OCI-LY3 (cell line): ENCODE results near the gene ARHGAP24.

Experiments used
- H2AFZ ChIP-seq: fragments of 200-600, 300-600 bp; shearing (Covaris generic); 2 replicates; pipeline ENCODE4 v1.6.0; 2014; ENCODE audit warnings: antibody characterized with exemption, low read depth, low read length
- H3K27ac ChIP-seq: fragments of 200-600, 300-600 bp; sonication (generic); 2 replicates; pipeline ENCODE4 v1.5.1; 2014; ENCODE audit warnings: mild to moderate bottlenecking, low read length, moderate library complexity, mixed read lengths
- H3K27me3 ChIP-seq: fragments of 200-600, 300-600 bp; sonication (generic); 2 replicates; pipeline ENCODE4 v1.6.1; 2014; ENCODE audit warnings: low read depth, low read length, mixed read lengths
- H3K36me3 ChIP-seq: fragments of 200-600, 300-600 bp; sonication (generic); replicated peaks from 2 replicates; pipeline ENCODE3; 2014; ENCODE audit warnings: low read depth, low read length, mixed read lengths
- H3K4me1 ChIP-seq: fragments of 300-600, 200-600 bp; sonication (generic); 2 replicates; pipeline ENCODE4 v1.6.1; 2014; ENCODE audit warnings: low read length, mixed read lengths
- H3K4me2 ChIP-seq: fragments of 200-600, 300-600 bp; sonication (generic); 2 replicates; pipeline ENCODE4 v1.6.1; 2014; ENCODE audit warnings: low read length, mixed read lengths
- H3K4me3 ChIP-seq: fragments of 300-600, 200-600 bp; sonication (generic); 2 replicates; pipeline ENCODE4 v1.5.1; 2014; ENCODE audit warnings: antibody characterized with exemption, mild to moderate bottlenecking, low read length, moderate library complexity
- H3K79me2 ChIP-seq: fragments of 300-600, 200-600 bp; shearing (Covaris generic); 2 replicates; pipeline ENCODE4 v1.6.1; 2014; ENCODE audit warnings: mild to moderate bottlenecking, low read length, mixed read lengths
- H3K9ac ChIP-seq: fragments of 300-600, 200-600 bp; shearing (Covaris generic); 2 replicates; pipeline ENCODE4 v1.6.0; 2014; ENCODE audit warnings: mild to moderate bottlenecking, low read length, moderate library complexity
- H3K9me3 ChIP-seq: fragments of 200-600, 300-600 bp; shearing (Covaris generic); 2 replicates; pipeline ENCODE4 v1.6.1; 2014; ENCODE audit warnings: low read length, mixed read lengths; ENCODE audit not compliant: insufficient read depth
- H4K20me1 ChIP-seq: fragments of 200-600, 300-600 bp; sonication (generic); 2 replicates; pipeline ENCODE4 v1.6.1; 2016; ENCODE audit warnings: low read length, mixed read lengths; ENCODE audit not compliant: insufficient read depth
- EZH2phosphoT487 ChIP-seq: fragments of 200-600 bp; shearing (Covaris generic); IDR thresholded peaks from 2 replicates; pipeline ENCODE4 v1.6.1; 2018; ENCODE audit warnings: antibody characterized with exemption, mixed run types, low read depth
- TF ChIP-seq, protein P1 (sequence below): fragments of 200-600, 300-600 bp; sonication (generic); IDR thresholded peaks from 2 replicates; pipeline ENCODE4 v1.5.1; 2014; ENCODE audit warnings: antibody characterized with exemption, low read length, low read depth

Gene ARHGAP24

DNA sequence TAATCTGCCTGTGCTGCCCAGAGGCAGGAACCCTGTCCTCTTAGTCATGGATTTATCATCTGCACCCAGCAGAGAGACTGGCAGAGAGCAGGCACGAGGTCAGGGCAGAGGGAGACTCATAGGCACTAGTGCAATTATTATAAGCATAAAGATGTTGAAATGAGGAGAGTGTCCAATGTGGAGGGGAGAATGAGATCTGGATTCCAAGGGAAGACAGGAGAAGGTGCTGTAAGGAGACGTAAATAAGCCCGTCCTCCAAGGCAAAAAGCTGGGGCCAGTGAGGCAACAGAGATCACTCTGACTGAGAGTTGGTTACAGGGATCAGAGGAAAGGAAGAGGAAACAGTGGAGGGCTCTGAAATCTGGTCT, 478.7 kb downstream of the ARHGAP24 start:
- Histone ChIP-seq H3K4me3 (peak overlapping the region; percentile 11; the same call in 1 of the 2 replicates), H3K9ac (no peak overlapping the region), H3K4me2 (peak overlapping the region; percentile 54), H3K4me1 (peaks cover 17% of the 10 kb centered on the region), H3K9me3 (no peaks in the 10 kb centered on the region), H3K79me2 (peaks cover 5% of the 10 kb centered on the region; the same call in 1 of the 2 replicates), H2AFZ (no peak overlapping the region), H3K27me3 (no peaks in the 10 kb centered on the region), H3K27ac (0 out of 2 replicates have a peak overlapping the region, but pooled peaks have one; percentile 4), H3K36me3 (peaks cover 3% of the 10 kb centered on the region), H4K20me1 (peaks cover 29% of the 10 kb centered on the region)
- no peak for TF ChIP-seq EZH2phosphoT487
- TF ChIP-seq, protein P1, sequence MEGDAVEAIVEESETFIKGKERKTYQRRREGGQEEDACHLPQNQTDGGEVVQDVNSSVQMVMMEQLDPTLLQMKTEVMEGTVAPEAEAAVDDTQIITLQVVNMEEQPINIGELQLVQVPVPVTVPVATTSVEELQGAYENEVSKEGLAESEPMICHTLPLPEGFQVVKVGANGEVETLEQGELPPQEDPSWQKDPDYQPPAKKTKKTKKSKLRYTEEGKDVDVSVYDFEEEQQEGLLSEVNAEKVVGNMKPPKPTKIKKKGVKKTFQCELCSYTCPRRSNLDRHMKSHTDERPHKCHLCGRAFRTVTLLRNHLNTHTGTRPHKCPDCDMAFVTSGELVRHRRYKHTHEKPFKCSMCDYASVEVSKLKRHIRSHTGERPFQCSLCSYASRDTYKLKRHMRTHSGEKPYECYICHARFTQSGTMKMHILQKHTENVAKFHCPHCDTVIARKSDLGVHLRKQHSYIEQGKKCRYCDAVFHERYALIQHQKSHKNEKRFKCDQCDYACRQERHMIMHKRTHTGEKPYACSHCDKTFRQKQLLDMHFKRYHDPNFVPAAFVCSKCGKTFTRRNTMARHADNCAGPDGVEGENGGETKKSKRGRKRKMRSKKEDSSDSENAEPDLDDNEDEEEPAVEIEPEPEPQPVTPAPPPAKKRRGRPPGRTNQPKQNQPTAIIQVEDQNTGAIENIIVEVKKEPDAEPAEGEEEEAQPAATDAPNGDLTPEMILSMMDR: no peak

DNA sequence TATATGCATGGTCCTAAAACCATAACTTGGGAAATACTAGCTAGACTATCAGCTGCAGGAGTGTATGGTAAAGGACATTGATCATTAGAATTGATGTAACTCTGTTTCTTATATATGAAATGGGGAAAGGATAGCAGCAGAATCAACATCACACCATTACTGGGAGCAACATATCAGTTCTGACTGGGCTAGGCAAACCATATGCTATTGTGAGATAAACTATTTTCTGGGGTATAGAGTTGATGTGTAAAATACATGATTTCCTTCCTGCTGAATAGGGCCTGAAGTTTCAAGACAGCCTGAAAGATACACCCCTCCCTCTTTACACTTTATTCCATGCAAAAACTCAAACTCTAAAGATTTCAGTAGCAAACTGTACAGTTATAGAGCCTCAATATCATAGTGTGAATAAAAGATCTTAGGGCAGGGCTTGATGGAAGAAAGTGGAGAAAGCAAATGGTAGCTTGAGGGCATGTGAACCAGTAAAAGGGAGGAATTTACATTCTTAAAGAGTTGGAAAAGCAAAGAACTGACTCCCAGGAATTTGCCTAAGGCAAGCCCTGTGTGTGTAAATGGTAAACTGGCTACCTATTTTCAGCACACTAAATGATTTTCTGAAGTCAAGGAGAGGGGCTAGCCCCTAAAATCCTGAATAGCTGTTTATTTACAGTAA, 480.8 kb downstream of the ARHGAP24 start:
- Histone ChIP-seq H3K4me2 (no peak overlapping the region), H3K4me1 (peaks cover 17% of the 10 kb centered on the region), H3K9me3 (no peaks in the 10 kb centered on the region), H3K4me3 (no peak overlapping the region), H3K79me2 (peaks cover 5% of the 10 kb centered on the region; the same call in 1 of the 2 replicates), H3K27ac (no peak overlapping the region), H4K20me1 (peaks cover 27% of the 10 kb centered on the region), H3K9ac (no peak overlapping the region), H2AFZ (no peak overlapping the region), H3K36me3 (peaks cover 3% of the 10 kb centered on the region), H3K27me3 (no peaks in the 10 kb centered on the region)
- no peak for TF ChIP-seq EZH2phosphoT487
- TF ChIP-seq, protein P1: no peak

DNA sequence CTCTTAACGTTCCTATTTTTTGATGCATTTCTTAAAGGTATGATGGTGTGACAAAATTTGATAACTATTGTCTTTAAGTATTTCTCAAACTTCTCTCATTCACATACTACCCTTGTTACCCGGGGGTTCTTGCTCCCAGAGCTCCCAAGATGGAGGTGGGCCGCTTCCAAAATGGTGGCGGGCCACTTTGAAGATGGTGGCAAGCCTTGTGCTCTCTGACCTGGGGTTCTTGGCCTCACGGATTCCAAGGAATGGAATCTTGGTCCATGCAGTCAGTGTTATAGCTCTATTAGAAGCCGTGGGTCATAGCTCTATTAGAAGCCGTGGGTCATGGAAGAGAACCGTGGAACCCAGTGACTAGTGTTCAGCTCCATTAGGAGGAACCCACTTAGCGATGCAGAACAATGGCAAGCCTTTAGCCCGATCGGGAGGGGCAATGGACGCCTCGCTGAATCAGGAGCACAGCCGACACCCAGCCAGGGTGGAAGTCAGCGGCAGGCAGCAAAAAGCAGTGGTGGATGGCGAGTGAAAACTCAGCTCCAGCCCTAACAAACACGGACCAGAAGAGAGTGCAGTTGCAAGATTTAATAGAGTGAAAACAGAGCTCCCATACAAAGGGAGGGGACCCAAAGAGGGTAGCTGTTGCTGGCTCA, 481.5 kb downstream of the ARHGAP24 start:
- Histone ChIP-seq H3K9me3 (no peaks in the 10 kb centered on the region), H3K9ac (no peak overlapping the region), H3K36me3 (peaks cover 3% of the 10 kb centered on the region), H4K20me1 (peaks cover 27% of the 10 kb centered on the region), H3K79me2 (peaks cover 5% of the 10 kb centered on the region; the same call in 1 of the 2 replicates), H3K4me2 (no peak overlapping the region), H3K4me1 (peaks cover 17% of the 10 kb centered on the region), H2AFZ (no peak overlapping the region), H3K27me3 (no peaks in the 10 kb centered on the region), H3K27ac (no peak overlapping the region), H3K4me3 (no peak overlapping the region)
- no peak for TF ChIP-seq EZH2phosphoT487
- TF ChIP-seq, protein P1: no peak

GRCh38 chr4:85961887-85962286, 486.9 kb downstream of the ARHGAP24 start:
- no peaks in the 10 kb centered on the region for H3K9me3 ChIP-seq
- H3K27me3 ChIP-seq: no peaks in the 10 kb centered on the region
- no peaks in the 10 kb centered on the region for H3K79me2 ChIP-seq
- no peak overlapping the region for H3K4me2 ChIP-seq
- no peak overlapping the region for H3K9ac ChIP-seq
- 0 out of 2 replicates have a peak, but pooled peaks cover 3% of the 10 kb centered on the region for H4K20me1 ChIP-seq
- no peak overlapping the region for H3K27ac ChIP-seq
- no peak overlapping the region for H2AFZ ChIP-seq
- H3K36me3 ChIP-seq: no peaks in the 10 kb centered on the region
- peaks cover 8% of the 10 kb centered on the region; the same call in 1 of the 2 replicates for H3K4me1 ChIP-seq
- TF ChIP-seq, protein P1: no peak
- TF ChIP-seq EZH2phosphoT487: no peak
- no peak overlapping the region for H3K4me3 ChIP-seq
